ENCODE results near the gene ELP5. TPM values are rescaled to one million over a fixed set of nuclear protein-coding genes. Genes with fewer than 3 reads are reported as not detected.

The ELP5 gene
- polyA plus RNA-seq, 3 donors: 36.1 to 49.5 (median 44.1) TPM

DNA sequence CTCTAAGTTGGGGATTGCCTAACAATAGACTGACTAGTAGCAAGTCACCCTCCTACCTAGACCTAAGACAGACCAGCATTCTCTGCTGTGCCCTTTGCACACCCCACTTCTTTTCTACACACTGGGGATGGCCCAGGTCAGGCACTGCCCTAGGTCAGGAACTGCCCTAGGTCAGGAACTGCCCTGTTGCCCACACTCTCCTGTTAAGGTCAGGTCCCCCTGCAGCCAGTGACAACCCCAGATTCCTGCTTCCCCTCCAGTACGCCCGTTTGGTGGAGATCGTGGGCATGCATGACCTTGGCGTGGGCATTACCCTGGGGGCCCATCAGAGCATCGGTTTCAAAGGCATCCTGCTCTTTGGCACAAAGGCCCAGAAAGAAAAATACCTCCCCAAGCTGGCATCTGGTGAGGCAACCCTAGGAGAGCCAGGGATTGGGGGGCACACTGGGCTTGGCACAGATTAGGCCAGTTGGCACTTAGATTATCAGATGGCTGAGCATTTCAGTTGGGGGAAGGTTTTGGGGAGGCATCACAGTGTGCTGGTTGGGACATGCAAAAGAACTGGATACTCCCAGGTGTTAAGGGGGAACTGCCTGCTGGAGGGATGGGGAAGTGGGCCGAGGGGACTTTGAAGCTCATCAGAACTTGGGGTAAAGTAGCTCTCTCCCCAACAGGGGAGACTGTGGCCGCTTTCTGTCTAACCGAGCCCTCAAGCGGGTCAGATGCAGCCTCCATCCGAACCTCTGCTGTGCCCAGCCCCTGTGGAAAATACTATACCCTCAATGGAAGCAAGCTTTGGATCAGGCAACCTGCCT lies 30.5 kb upstream of the ELP5 start:
- peak overlapping the region in 1 of 3 experiments; percentile 94 for H3K4me3 ChIP-seq (replicated peaks in 1 of 3; ENCODE audit: low read depth in 2 of 3, low read length in 3 of 3)
- no peak overlapping the region for H3K9ac ChIP-seq (ENCODE audit: insufficient read depth, low read length, poor library complexity, severe bottlenecking)
- WGBS (ENCODE audit: insufficient coverage): 92% methylated on average over 5 of the region's 10 CpGs

More for the DNA sequence above, 30.5 kb upstream of the ELP5 start:
- H3K4me1 ChIP-seq (ENCODE audit: control insufficient read depth in 1 of 2, insufficient read depth in 2 of 2, low read length in 2 of 2): peaks cover 42 to 50% of the 10 kb centered on the region in 2 donors
- H3K79me2 ChIP-seq (ENCODE audit: insufficient read depth, low read length): peaks cover 35% of the 10 kb centered on the region
- H3K27ac Mint-ChIP-seq: peak overlapping the region in 3 of 7 donors; percentile 36 to 93 (median 89)
- H3K36me3 ChIP-seq (replicated peaks in 1 of 2; ENCODE audit: control insufficient read depth in 1 of 2, insufficient read depth in 2 of 2, low read length in 2 of 2): peaks cover 44 to 51% of the 10 kb centered on the region in 2 donors
- peaks cover 0 to 2% (median 2%) of the 10 kb centered on the region in 3 donors for H3K27me3 Mint-ChIP-seq (ENCODE audit: low read depth in 3 of 3)
- H4K20me1 ChIP-seq (ENCODE audit: insufficient read depth, low read length): peaks cover 19% of the 10 kb centered on the region
- intact Hi-C loops (cut with micrococcal nuclease): loop anchor here (2.0 to 5.0 kb wide), 2 partner anchors 15 to 76 kb away; no protein-coding TSS in a partner anchor
- no peaks in the 10 kb centered on the region for H3K27me3 ChIP-seq (ENCODE audit: control insufficient read depth in 2 of 2, insufficient read depth in 2 of 2, low read length in 2 of 2)
- peak overlapping the region; percentile 96 to 98 for H3K4me3 Mint-ChIP-seq
- peak overlapping the region in 1 of 2 donors; percentile 0 for H3K27ac ChIP-seq (ENCODE audit: low read depth in 1 of 2, low read length in 2 of 2)
- peaks cover 46% of the 10 kb centered on the region for H3K4me1 Mint-ChIP-seq
- no peak overlapping the region for H2AFZ ChIP-seq (ENCODE audit: insufficient read depth, low read depth, low read length, poor library complexity, severe bottlenecking)
- H3K4me2 ChIP-seq (replicated peaks; ENCODE audit: extremely low read depth, low read length, poor library complexity, severe bottlenecking): peak overlapping the region; percentile 96
- peaks cover 42 to 52% of the 10 kb centered on the region in 2 donors for H3K36me3 Mint-ChIP-seq
- peaks cover 0 to 2% (median 0%) of the 10 kb centered on the region in 7 donors for H3K9me3 Mint-ChIP-seq
- TF ChIP-seq, protein P1, sequence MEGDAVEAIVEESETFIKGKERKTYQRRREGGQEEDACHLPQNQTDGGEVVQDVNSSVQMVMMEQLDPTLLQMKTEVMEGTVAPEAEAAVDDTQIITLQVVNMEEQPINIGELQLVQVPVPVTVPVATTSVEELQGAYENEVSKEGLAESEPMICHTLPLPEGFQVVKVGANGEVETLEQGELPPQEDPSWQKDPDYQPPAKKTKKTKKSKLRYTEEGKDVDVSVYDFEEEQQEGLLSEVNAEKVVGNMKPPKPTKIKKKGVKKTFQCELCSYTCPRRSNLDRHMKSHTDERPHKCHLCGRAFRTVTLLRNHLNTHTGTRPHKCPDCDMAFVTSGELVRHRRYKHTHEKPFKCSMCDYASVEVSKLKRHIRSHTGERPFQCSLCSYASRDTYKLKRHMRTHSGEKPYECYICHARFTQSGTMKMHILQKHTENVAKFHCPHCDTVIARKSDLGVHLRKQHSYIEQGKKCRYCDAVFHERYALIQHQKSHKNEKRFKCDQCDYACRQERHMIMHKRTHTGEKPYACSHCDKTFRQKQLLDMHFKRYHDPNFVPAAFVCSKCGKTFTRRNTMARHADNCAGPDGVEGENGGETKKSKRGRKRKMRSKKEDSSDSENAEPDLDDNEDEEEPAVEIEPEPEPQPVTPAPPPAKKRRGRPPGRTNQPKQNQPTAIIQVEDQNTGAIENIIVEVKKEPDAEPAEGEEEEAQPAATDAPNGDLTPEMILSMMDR (IDR thresholded peaks at IDR 0.05): no peak
- DNase-seq: no peak
- H3K9me3 ChIP-seq (replicated peaks in 1 of 2; ENCODE audit: control insufficient read depth in 1 of 2, insufficient read depth in 1 of 2, low read length in 2 of 2): no peaks in the 10 kb centered on the region
